NCI-H446 treated with DMSO at 0.1 percent for 48 hours (cell line): ENCODE measurements around the gene CFAP99.

ENCODE experiments used
- DNase-seq: peaks from one replicate; lab custom pipeline; 2025; lab: John Stamatoyannopoulos, UW

The CFAP99 gene

GRCh38 chr4:2411786-2412510, 6.8 kb upstream of the CFAP99 start:
- DNase-seq: no peak

- no peak for DNase-seq
These were observed 6.2 kb upstream of the CFAP99 start for GRCh38 chr4:2412534-2412884.

GRCh38 chr4:2412885-2413716, 5.7 kb upstream of the CFAP99 start:
- DNase-seq: peak; percentile 3

GRCh38 chr4:2413821-2414610, 4.7 kb upstream of the CFAP99 start:
- DNase-seq: no peak

GRCh38 chr4:2415213-2415612, 3.5 kb upstream of the CFAP99 start:
- DNase-seq: no peak

GRCh38 chr4:2415881-2416563, 2.7 kb upstream of the CFAP99 start:
- DNase-seq: no peak

- DNase-seq: no peak
These were observed 2.1 kb upstream of the CFAP99 start for GRCh38 chr4:2416564-2417225.

GRCh38 chr4:2417226-2417764, 1.5 kb upstream of the CFAP99 start:
- DNase-seq: no peak

- DNase-seq: no peak
These were observed 748 bp upstream of the CFAP99 start, which contains the start of gene ZFYVE28 for GRCh38 chr4:2417765-2418649. Gene ZFYVE28 (minus strand): TSS chr4:2418645. CDS start chr4:2418323, 322 bp downstream.

- DNase-seq: no peak
These were observed 1.1 kb downstream of the CFAP99 start for GRCh38 chr4:2419814-2420213.

- no peak for DNase-seq
These were observed 3.2 kb downstream of the CFAP99 start for GRCh38 chr4:2421928-2422327.

GRCh38 chr4:2423066-2423465, 4.3 kb downstream of the CFAP99 start:
- no peak for DNase-seq

GRCh38 chr4:2423695-2424094, 4.9 kb downstream of the CFAP99 start:
- no peak for DNase-seq

GRCh38 chr4:2424581-2424980, 5.8 kb downstream of the CFAP99 start:
- no peak for DNase-seq

- no peak for DNase-seq
These were observed 6.8 kb downstream of the CFAP99 start for GRCh38 chr4:2425386-2426068.

- no peak for DNase-seq
These were observed 7.3 kb downstream of the CFAP99 start for GRCh38 chr4:2426069-2426397.

- no peak for DNase-seq
These were observed 8.0 kb downstream of the CFAP99 start for GRCh38 chr4:2426711-2427275.

GRCh38 chr4:2427383-2428334, 8.9 kb downstream of the CFAP99 start:
- DNase-seq: no peak
